Neural cell (in vitro differentiated cells): ENCODE measurements around the gene SRP19. TPM values are rescaled to one million over a fixed set of nuclear protein-coding genes. Genes with fewer than 3 reads are reported as not detected.

Experiments
- H2AFZ ChIP-seq: fragments of 200-600, 300-800 bp; sonication (generic), shearing (Covaris generic); 2 replicates; pipeline ENCODE4 v1.6.0; 2014; ENCODE audit warnings: low read depth, mild to moderate bottlenecking, antibody characterized with exemption, low read length, moderate library complexity
- H3F3A ChIP-seq: fragments of 200-600 bp; shearing (Covaris generic); 2 replicates; pipeline ENCODE4 v1.6.1; 2016; ENCODE audit warnings: mild to moderate bottlenecking, moderate library complexity, mixed read lengths, antibody characterized with exemption, low read length; ENCODE audit not compliant: insufficient read depth, poor library complexity, severe bottlenecking
- H3K27ac ChIP-seq: fragments of 200-600, 300-800 bp; sonication (generic), shearing (Covaris generic); 2 replicates; pipeline ENCODE4 v1.5.1; 2014; ENCODE audit warnings: mild to moderate bottlenecking, low read length, moderate library complexity
- H3K27me3 ChIP-seq: fragments of 300-800, 200-600 bp; sonication (generic), shearing (Covaris generic); 2 replicates; pipeline ENCODE4 v1.6.0; 2014; ENCODE audit warnings: mild to moderate bottlenecking, low read depth, low read length, moderate library complexity; ENCODE audit not compliant: insufficient read depth
- H3K36me3 ChIP-seq: fragments of 300-800, 200-600 bp; sonication (generic), shearing (Covaris generic); 2 replicates; pipeline ENCODE4 v1.5.1; 2014; ENCODE audit warnings: mild to moderate bottlenecking, antibody characterized with exemption, low read length, moderate library complexity; ENCODE audit not compliant: insufficient read depth
- H3K4me2 ChIP-seq: fragments of 300-800, 200-600 bp; sonication (generic), shearing (Covaris generic); 2 replicates; pipeline ENCODE4 v1.6.0; 2014; ENCODE audit warnings: mild to moderate bottlenecking, low read length
- H3K4me3 ChIP-seq: fragments of 300-800, 200-600 bp; sonication (generic), shearing (Covaris generic); 2 replicates; pipeline ENCODE4 v1.5.1; 2014; ENCODE audit warnings: mild to moderate bottlenecking, low read length, moderate library complexity
- H3K79me2 ChIP-seq: fragments of 200-600 bp; shearing (Covaris generic); replicated peaks from 2 replicates; pipeline ENCODE4 v1.6.0; 2014; ENCODE audit warnings: mild to moderate bottlenecking, low read length, moderate library complexity; ENCODE audit not compliant: insufficient read depth
- H3K9ac ChIP-seq: fragments of 300-800, 200-600 bp; sonication (generic), shearing (Covaris generic); 2 replicates; pipeline ENCODE4 v1.6.1; 2016; ENCODE audit warnings: mild to moderate bottlenecking, low read length, mixed read lengths
- H3K9me2 ChIP-seq: fragments of 200-600 bp; shearing (Covaris generic); 2 replicates; pipeline ENCODE4 v1.6.1; 2016; ENCODE audit warnings: mild to moderate bottlenecking, low read length, mixed read lengths; ENCODE audit not compliant: insufficient read depth
- H3K9me3 ChIP-seq: fragments of 200-600, 300-800 bp; sonication (generic), shearing (Covaris generic); 2 replicates; pipeline ENCODE4 v1.6.1; 2016; ENCODE audit warnings: mild to moderate bottlenecking, mixed run types, low read length, moderate library complexity, mixed read lengths
- H4K20me1 ChIP-seq: fragments of 200-600 bp; shearing (Covaris generic); 2 replicates; pipeline ENCODE4 v1.6.1; 2016; ENCODE audit warnings: mild to moderate bottlenecking, mixed run types; ENCODE audit not compliant: insufficient read depth
- CTCF ChIP-seq: fragments of 450-650 bp; IDR thresholded peaks from 2 replicates; pipeline ENCODE4 v1.5.1; 2014; ENCODE audit warnings: antibody characterized with exemption, mild to moderate bottlenecking, moderate library complexity; ENCODE audit not compliant: poor library complexity, severe bottlenecking
- EP300 ChIP-seq: fragments of 450-650 bp; conservative IDR thresholded peaks from 2 replicates; pipeline ENCODE4 v1.6.1; 2014; ENCODE audit warnings: antibody characterized with exemption, mild to moderate bottlenecking, moderate library complexity; ENCODE audit not compliant: poor library complexity, severe bottlenecking
- EZH2 ChIP-seq: fragments of 200-600, 300-800 bp; shearing (Covaris generic), sonication (generic); IDR thresholded peaks from 2 replicates; pipeline ENCODE4 v1.6.1; 2014; ENCODE audit warnings: antibody characterized with exemption, low read length, borderline replicate concordance, mild to moderate bottlenecking; ENCODE audit not compliant: insufficient read depth, poor library complexity, severe bottlenecking
- MXI1 ChIP-seq: fragments of 450-650 bp; conservative IDR thresholded peaks from 2 replicates; pipeline ENCODE4 v1.6.1; 2014; ENCODE audit warnings: antibody characterized with exemption, mild to moderate bottlenecking; ENCODE audit not compliant: poor library complexity, severe bottlenecking
- POLR2AphosphoS5 ChIP-seq: IDR thresholded peaks from 2 replicates; pipeline ENCODE4 v1.6.1; 2012
- RAD21 ChIP-seq: fragments of 450-650 bp; conservative IDR thresholded peaks from 2 replicates; pipeline ENCODE4 v1.6.1; 2014; ENCODE audit warnings: antibody characterized with exemption, mild to moderate bottlenecking, moderate library complexity
- REST ChIP-seq: IDR thresholded peaks from 2 replicates; pipeline ENCODE4 v1.6.1; 2012; ENCODE audit warnings: borderline replicate concordance
- SMC3 ChIP-seq: fragments of 450-650 bp; conservative IDR thresholded peaks from 2 replicates; pipeline ENCODE4 v1.6.1; 2014; ENCODE audit warnings: antibody characterized with exemption, mild to moderate bottlenecking, moderate library complexity; ENCODE audit not compliant: poor library complexity
- TAF1 ChIP-seq: IDR thresholded peaks from 2 replicates; pipeline ENCODE4 v1.6.1; 2012; ENCODE audit warnings: low read depth
- polyA plus RNA-seq: library from polyadenylated mRNA; depleted of rRNA; stranded (reverse); fragments of >200 nt; gene quantifications from 2 replicates; pipeline ENCODE4 v1.2.3, GENCODE V29; 2014

SRP19 gene
- polyA plus RNA-seq, 1 donor from 2014 or later, result 179 TPM

- Histone ChIP-seq H3K27ac (no peak overlapping the region), H3K9me2 (no peaks in the 10 kb centered on the region), H3K4me2 (no peak overlapping the region), H3K36me3 (peaks cover 40% of the 10 kb centered on the region), H3K27me3 (no peaks in the 10 kb centered on the region), H2AFZ (no peak overlapping the region), H3K79me2 (no peaks in the 10 kb centered on the region), H3K9ac (no peak overlapping the region), H3F3A (no peaks in the 10 kb centered on the region), H3K9me3 (no peaks in the 10 kb centered on the region), H4K20me1 (no peaks in the 10 kb centered on the region), H3K4me3 (no peak overlapping the region)
- TF ChIP-seq CTCF, result no peak
- no peak for TF ChIP-seq POLR2AphosphoS5
- TF ChIP-seq EP300, result no peak
- no peak for TF ChIP-seq SMC3
- no peak for TF ChIP-seq RAD21
- no peak for TF ChIP-seq MXI1
- no peak for TF ChIP-seq EZH2
- no peak for TF ChIP-seq REST
- no peak for TF ChIP-seq TAF1
These were observed 40.8 kb upstream of the SRP19 start for GRCh38 chr5:112820246-112820645.

- Histone ChIP-seq H3K9me2 (no peaks in the 10 kb centered on the region), H3K4me3 (no peak overlapping the region), H3F3A (no peaks in the 10 kb centered on the region), H3K9me3 (no peaks in the 10 kb centered on the region), H4K20me1 (no peaks in the 10 kb centered on the region), H3K9ac (no peak overlapping the region), H3K27me3 (no peaks in the 10 kb centered on the region), H3K4me2 (no peak overlapping the region), H3K79me2 (no peaks in the 10 kb centered on the region), H3K36me3 (peaks cover 29% of the 10 kb centered on the region), H3K27ac (no peak overlapping the region), H2AFZ (no peak overlapping the region)
- TF ChIP-seq REST (no peak), SMC3 (no peak), CTCF (no peak), EZH2 (no peak), EP300 (no peak), TAF1 (no peak), POLR2AphosphoS5 (no peak), RAD21 (no peak), MXI1 (no peak)
These were observed 38.6 kb upstream of the SRP19 start for GRCh38 chr5:112822456-112822855.
